ENCODE measurements around the gene PICK1. TPM values are rescaled to one million over a fixed set of nuclear protein-coding genes. Genes with fewer than 3 reads are reported as not detected.

Gene PICK1
- total and polyA plus RNA-seq, 2 of the 13 experiments (the other 11 are each of a cell fraction or from before 2014, with no cell fraction given): 19.3 to 25.3 TPM

GRCh38 chr22:38067761-38068360, 10.7 kb downstream of the PICK1 start:
- intact Hi-C loops (cut with micrococcal nuclease; ENCODE audit: unreplicated experiment): no loop called here
- no peak for FAIRE-seq
- CTCF ChIA-PET (ENCODE audit: low intra/inter-chr PET ratio, low total read pairs): no interaction called here

GRCh38 chr22:38068641-38069371, 11.6 kb downstream of the PICK1 start:
- Histone ChIP-seq H3K4me1 (ENCODE audit: insufficient read depth, low read length) (0 out of 2 replicates have a peak, but pooled peaks cover 5% of the 10 kb centered on the region), H3K79me2 (ENCODE audit: insufficient read depth, low read length) (no peaks in the 10 kb centered on the region), H3K9ac (ENCODE audit: insufficient read depth, low read depth, low read length) (no peak overlapping the region), H3K27me3 (ENCODE audit: control insufficient read depth in 1 of 2, insufficient read depth in 2 of 2, low read length in 2 of 2) (no peaks in the 10 kb centered on the region), H3K4me2 (ENCODE audit: low read depth, low read length) (no peak overlapping the region), H3K27ac (ENCODE audit: extremely low read length, insufficient read depth, low read length) (no peak overlapping the region), H2AFZ (ENCODE audit: low read length) (no peak overlapping the region), H3K9me3 (ENCODE audit: low read length) (no peaks in the 10 kb centered on the region), H4K20me1 (ENCODE audit: insufficient read depth, low read length) (no peaks in the 10 kb centered on the region), H3K4me3 (replicated peaks in 1 of 3; ENCODE audit: insufficient read depth in 1 of 3, low read depth in 2 of 3, low read length in 3 of 3) (no peak overlapping the region), H3K36me3 (replicated peaks in 1 of 2; ENCODE audit: control insufficient read depth in 1 of 2, insufficient read depth in 2 of 2, low read length in 2 of 2) (peaks cover 26 to 39% of the 10 kb centered on the region in 2 experiments)
- no TSS peak for BruUV-seq (replicated peaks)
- FAIRE-seq: no peak
- TF ChIP-seq NAIF1 (CRISPR knock-in tag; IDR thresholded peaks at IDR 0.05; ENCODE audit: borderline replicate concordance) (no peak), ATAD3A (CRISPR knock-in tag; IDR thresholded peaks at IDR 0.05) (no peak), AGO2 (optimal IDR thresholded peaks at IDR 0.05; ENCODE audit: low read depth, low read length) (peak; percentile 44), CREB3 (CRISPR knock-in tag; IDR thresholded peaks at IDR 0.05) (no peak)
- ATAC-seq: no peak
- no peak for DNase-seq (ENCODE audit: low spot score)
- WGBS (ENCODE audit: low lambda C conversion rate): 98% methylated on average over 5 of the region's 13 CpGs
- POLR2A ChIA-PET: no interaction called here
- intact Hi-C loops (cut with micrococcal nuclease; ENCODE audit: unreplicated experiment): no loop called here
- CTCF ChIA-PET (ENCODE audit: low intra/inter-chr PET ratio, low total read pairs): no interaction called here
- in situ Hi-C loops (cut with HindIII; ENCODE audit: extremely low pct_ligation_motif_present, low pct_unique_long_range_greater_than_20kb): no loop called here

More at GRCh38 chr22:38067761-38068360, 10.7 kb downstream of the PICK1 start:
- H3K27me3 ChIP-seq (ENCODE audit: control insufficient read depth in 1 of 2, insufficient read depth in 2 of 2, low read length in 2 of 2): no peaks in the 10 kb centered on the region
- H4K20me1 ChIP-seq (ENCODE audit: insufficient read depth, low read length): no peaks in the 10 kb centered on the region
- no peak overlapping the region for H3K9ac ChIP-seq (ENCODE audit: insufficient read depth, low read depth, low read length)
- ATAC-seq: peak; percentile 22; the same call in 1 of the 3 replicates
- H3K27ac ChIP-seq (ENCODE audit: extremely low read length, insufficient read depth, low read length): no peak overlapping the region
- WGBS (ENCODE audit: low lambda C conversion rate): 82% methylated on average over 11 of the region's 13 CpGs
- DNase-seq (ENCODE audit: low spot score): no peak
- no peaks in the 10 kb centered on the region for H3K9me3 ChIP-seq (ENCODE audit: low read length)
- no peaks in the 10 kb centered on the region for H3K79me2 ChIP-seq (ENCODE audit: insufficient read depth, low read length)
- no peak for TF ChIP-seq RCOR2 (CRISPR knock-in tag; IDR thresholded peaks at IDR 0.05)
- peak; percentile 75 for TF ChIP-seq ZSCAN25 (CRISPR knock-in tag; IDR thresholded peaks at IDR 0.05)
- POLR2A ChIA-PET: no interaction called here
- peaks cover 24 to 40% of the 10 kb centered on the region in 2 experiments; a peak in 4 of 5 replicates for H3K36me3 ChIP-seq (replicated peaks in 1 of 2; ENCODE audit: control insufficient read depth in 1 of 2, insufficient read depth in 2 of 2, low read length in 2 of 2)
- no peak overlapping the region for H3K4me3 ChIP-seq (replicated peaks in 1 of 3; ENCODE audit: insufficient read depth in 1 of 3, low read depth in 2 of 3, low read length in 3 of 3)
- no peak overlapping the region for H2AFZ ChIP-seq (ENCODE audit: low read length)
- no peak overlapping the region for H3K4me2 ChIP-seq (ENCODE audit: low read depth, low read length)
- BruUV-seq (replicated peaks): no TSS peak
- in situ Hi-C loops (cut with HindIII; ENCODE audit: extremely low pct_ligation_motif_present, low pct_unique_long_range_greater_than_20kb): no loop called here
- 0 out of 2 replicates have a peak, but pooled peaks cover 5% of the 10 kb centered on the region for H3K4me1 ChIP-seq (ENCODE audit: insufficient read depth, low read length)

Measured in HepG2 (cell line).